Stimulated activated CD4-positive, alpha-beta T cell treated with anti-CD3 and anti-CD28 coated beads, TNF-alpha, amount 100 ng/mL, for 48 hours (primary cell): ENCODE results near the gene CALHM3.

ENCODE experiments used
- DNase-seq, 3 donors: peaks; one replicate each; pipeline ENCODE4 v3.0.0-alpha.2; 2020; ENCODE audit warnings: low read depth in 3 of 3

CALHM3 gene

DNA sequence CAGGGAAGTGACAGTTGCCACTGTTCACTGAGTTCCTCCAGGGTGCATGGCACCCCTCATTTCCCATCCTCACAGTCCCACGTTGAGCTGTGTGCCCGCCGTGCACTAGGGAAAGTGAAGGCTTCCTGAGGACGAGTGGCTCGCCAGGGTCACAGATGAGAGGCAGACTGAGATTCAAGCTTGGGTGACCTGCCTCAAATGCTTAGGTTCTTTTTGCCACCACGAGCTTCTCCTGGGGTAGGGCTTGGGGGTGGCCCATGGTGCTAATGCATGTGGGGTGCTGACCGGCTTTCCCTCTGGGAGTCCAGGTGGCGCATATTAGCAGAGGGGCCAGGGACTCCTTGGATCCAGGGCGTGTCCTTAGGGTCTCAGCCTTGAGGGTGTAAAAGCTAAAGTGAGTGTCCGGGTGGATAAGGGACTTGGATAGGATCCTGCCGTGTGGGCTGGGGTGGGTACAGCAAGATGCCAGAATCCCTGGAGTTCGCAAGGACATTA, 28.8 kb downstream of the CALHM3 start:
- no peak for DNase-seq

DNA sequence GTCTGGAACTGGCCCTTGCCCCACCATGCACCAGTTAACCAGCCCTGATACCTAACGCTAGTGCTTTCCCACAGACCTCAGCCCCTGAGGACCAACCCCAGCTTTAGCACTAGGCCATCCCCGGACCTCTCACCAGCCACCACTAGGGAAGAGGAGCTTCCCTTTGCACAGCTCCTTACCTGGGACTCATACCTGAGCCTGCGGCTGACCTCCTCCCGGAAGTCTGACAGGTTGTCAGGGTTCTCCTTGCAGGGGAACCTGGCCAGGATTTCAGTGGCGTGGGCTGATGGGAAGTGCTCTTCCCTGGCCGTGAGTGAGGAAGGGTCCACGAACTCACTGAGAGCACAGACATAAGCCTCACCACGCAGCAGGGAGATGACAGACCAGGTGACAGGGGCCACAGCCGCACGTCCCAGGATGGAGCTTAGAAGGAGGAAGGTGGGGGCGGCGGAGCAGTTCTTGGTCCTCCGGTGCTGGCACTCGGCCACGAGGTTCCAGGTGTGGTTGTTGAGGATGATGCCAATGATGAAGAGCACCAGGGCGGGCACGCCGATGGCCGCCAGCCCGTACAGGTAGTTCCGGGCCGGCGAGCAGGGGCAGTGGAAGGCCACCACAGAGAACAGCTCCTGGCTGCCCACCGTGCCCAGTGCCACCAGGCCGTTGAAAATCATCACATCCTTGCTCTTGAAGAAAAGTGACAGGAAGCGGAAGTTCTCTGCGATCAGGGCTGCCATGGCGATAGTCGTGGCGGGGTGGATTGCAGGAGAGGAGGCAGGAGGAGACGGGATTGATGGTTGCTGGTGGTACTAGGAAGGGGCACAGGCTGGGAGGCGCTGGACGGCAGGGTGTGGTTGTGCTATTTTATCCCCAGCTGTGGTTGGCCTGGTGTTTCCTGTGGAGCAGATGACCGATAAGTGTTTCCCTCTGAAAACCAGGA, 29.6 kb downstream of the CALHM3 start:
- DNase-seq, result no peak

GRCh38 chr10:103448746-103449145, 30.3 kb downstream of the CALHM3 start:
- no peak for DNase-seq

GRCh38 chr10:103447187-103447586, 31.9 kb downstream of the CALHM3 start:
- no peak for DNase-seq

DNA sequence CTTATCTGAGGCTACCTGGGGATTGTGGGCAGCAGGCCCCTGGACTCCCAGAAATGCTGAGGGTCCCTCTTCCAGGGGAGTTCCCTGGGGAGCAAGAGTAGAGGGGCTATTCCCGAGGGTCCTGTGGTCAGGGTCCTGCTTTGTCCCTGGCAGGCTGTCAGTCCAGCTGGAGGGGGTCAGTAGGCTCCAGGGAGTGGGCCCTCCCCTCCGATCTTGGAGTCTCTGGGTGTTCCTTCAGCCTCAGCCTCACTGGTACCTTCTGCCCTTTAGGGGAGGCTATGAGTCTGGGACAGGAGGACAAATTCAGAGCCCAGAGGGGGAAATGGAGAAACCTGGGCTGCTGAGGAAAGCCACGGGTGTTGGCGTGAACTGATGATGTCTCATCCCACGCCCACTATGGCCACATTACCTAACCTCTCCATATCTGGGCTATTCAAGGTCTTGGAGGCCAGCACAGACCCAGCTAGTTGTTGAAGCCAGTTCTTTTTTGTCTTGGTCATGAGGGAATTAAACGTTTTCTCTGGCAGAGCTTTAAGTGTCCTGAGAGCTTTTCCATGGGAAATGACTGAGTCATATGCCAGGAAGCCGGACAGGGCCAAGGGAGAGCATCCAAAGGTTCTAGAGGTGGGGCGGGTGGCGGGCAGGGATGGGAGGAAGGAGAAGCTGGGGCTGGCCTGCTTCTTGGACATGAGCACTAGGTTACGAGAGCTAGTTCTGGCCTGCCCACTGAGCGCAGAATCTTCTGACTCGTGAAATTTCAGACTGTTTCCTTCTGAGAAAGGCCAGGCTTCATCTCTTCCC, 33.1 kb downstream of the CALHM3 start:
- DNase-seq, result no peak

DNA sequence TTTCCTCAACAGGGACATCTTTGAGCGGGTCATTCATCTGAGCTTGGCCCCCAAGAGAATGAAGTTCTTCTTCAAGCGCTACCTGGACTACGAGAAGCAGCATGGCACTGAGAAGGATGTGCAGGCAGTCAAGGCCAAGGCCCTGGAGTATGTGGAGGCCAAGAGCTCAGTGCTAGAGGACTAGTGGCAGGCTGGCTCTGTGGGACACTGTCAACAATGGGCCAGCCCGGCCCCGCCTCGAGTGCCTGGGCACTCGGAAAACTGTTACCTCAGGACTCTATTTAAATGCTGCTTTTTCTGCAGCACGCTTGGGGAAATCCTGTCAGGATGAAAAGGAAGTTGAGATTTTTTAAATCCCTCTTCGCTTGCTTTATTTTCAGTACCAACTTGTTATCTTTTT, 33.7 kb downstream of the CALHM3 start:
- DNase-seq, result no peak

DNA sequence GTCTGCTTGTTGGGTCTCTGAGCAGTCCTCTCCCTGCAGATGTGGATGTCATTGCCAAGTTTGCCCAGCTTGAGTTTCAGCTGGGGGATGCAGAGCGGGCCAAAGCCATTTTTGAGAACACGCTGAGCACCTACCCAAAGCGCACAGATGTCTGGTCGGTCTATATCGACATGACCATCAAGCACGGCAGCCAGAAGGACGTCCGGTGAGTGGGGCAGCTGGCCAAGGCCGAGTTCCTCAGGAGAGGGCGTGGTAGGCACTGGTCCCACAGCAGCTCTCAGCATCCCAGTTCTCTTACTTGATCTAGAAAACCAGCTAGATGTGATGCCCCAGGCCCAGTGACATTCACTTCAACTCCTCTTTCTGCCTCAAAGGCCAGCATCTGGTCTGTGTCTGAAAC, 34.6 kb downstream of the CALHM3 start:
- DNase-seq, result no peak

GRCh38 chr10:103443475-103444185, 35.4 kb downstream of the CALHM3 start:
- no peak for DNase-seq

DNA sequence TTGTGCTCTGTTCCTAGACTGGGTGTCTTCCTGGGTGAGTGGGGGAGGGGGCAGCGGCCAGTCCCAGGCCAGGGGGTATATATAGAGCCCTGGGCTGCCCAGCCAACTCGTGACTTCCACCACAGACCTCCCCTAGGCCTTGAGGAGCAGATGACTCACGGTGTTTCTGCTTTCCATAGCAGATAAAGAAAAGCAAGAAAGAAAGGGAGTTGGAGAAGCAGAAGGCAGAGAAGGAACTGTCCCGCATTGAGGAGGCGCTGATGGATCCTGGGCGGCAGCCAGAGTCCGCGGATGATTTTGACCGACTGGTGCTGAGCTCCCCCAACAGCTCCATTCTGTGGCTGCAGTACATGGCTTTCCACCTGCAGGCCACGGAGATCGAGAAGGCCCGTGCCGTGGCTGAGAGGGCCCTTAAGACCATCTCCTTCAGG, 37.0 kb downstream of the CALHM3 start:
- no peak for DNase-seq

GRCh38 chr10:103441611-103442010, 37.4 kb downstream of the CALHM3 start:
- DNase-seq, result no peak

- DNase-seq, result no peak
Measured at GRCh38 chr10:103441206-103441605, 37.8 kb downstream of the CALHM3 start.

GRCh38 chr10:103440416-103440815, 38.6 kb downstream of the CALHM3 start:
- no peak for DNase-seq

DNA sequence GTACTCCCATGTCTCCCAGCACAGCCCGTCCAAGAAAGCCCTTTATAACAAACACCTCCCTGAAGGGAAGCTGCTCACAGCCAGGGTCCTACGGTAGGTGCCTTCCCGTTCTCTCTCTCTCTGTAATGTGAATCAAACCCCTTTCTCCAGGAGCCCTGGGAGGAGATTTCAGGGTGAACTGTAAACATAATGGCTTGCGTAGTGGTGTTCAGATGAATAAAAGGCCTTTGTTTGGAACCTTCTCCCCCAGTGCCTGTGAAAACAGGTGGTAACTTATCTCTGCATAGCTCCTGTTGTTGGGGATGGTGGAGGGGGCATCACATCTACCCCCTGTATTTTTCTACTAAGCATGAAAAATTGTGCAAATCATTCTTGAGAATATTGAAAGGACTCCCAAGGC, 39.3 kb downstream of the CALHM3 start:
- no peak for DNase-seq

GRCh38 chr10:103433858-103434257, 45.2 kb downstream of the CALHM3 start:
- no peak for DNase-seq

DNA sequence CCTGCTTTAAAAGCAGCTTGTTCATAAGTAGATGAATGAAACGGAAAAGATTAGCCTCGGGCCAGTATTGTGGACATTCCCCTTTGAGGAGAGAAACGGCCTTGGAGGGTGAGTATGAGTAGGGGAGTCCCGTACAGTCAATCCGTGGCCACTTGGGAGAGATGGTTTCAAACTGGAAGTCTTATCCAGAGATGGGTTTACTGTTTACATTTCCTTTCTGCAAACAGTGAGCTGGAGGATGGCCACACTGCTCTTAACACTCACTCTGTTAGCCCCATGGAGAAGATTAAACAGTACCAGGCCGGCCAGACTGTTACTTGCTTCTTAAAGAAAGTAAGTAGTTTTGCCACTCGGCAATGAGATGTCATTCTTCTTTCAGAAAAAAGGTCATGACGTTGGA, 47.1 kb downstream of the CALHM3 start:
- DNase-seq, result no peak

GRCh38 chr10:103429647-103430046, 49.4 kb downstream of the CALHM3 start:
- DNase-seq, result no peak

GRCh38 chr10:103428989-103429643, 49.9 kb downstream of the CALHM3 start:
- DNase-seq, result no peak

DNA sequence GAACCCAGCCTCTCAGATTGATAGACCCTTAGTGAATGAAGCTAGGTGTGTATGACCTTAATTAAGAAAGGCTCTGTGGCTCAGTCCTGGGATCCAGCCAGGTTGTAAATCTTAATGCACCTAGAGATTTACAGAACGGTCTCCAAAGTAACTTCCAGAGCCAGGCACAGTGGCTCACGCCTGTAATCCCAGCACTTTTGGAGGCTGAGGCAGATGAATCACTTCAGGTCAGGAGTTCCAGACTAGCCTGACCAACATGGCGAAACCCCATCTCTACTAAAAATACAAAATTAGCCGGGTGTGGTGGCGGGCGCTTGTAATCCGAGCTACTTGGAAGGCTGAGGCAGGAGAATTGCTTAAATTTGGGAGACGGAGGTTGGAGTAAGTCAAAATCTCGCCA, 51.2 kb downstream of the CALHM3 start:
- no peak for DNase-seq

GRCh38 chr10:103423748-103424147, 55.3 kb downstream of the CALHM3 start:
- no peak for DNase-seq
